HEK293T (cell line): ENCODE measurements around the gene SLC17A7.

Experiments
- ARNT ChIP-seq: fragments of 450-650 bp; IDR thresholded peaks from 2 replicates; pipeline ENCODE4 v1.6.1; 2017; ENCODE audit warnings: mild to moderate bottlenecking
- BHLHE40 ChIP-seq: fragments of 450-650 bp; IDR thresholded peaks from 2 replicates; pipeline ENCODE4 v1.6.1; 2016; ENCODE audit warnings: mild to moderate bottlenecking, moderate library complexity, borderline replicate concordance
- FOXA1 ChIP-seq: fragments of 450-650 bp; IDR thresholded peaks from 2 replicates; pipeline ENCODE4 v1.6.1; 2016; ENCODE audit warnings: mild to moderate bottlenecking
- FOXM1 ChIP-seq: fragments of 450-650 bp; IDR thresholded peaks from 2 replicates; pipeline ENCODE4 v1.6.1; 2017; ENCODE audit warnings: mild to moderate bottlenecking, borderline replicate concordance
- HDGF ChIP-seq: fragments of 450-650 bp; IDR thresholded peaks from 2 replicates; pipeline ENCODE4 v1.6.1; 2017; ENCODE audit warnings: antibody characterized with exemption, borderline replicate concordance
- LEF1 ChIP-seq: fragments of 450-650 bp; IDR thresholded peaks from 2 replicates; pipeline ENCODE4 v1.6.1; 2017; ENCODE audit warnings: mild to moderate bottlenecking, borderline replicate concordance
- SP1 ChIP-seq: fragments of 450-650 bp; IDR thresholded peaks from 2 replicates; pipeline ENCODE4 v1.6.1; 2017
- SUZ12 ChIP-seq: fragments of 450-650 bp; IDR thresholded peaks from 2 replicates; pipeline ENCODE4 v1.6.1; 2016; ENCODE audit warnings: mild to moderate bottlenecking
- TARDBP ChIP-seq: fragments of 450-650 bp; IDR thresholded peaks from 2 replicates; pipeline ENCODE4 v1.6.1; 2016

DNA sequence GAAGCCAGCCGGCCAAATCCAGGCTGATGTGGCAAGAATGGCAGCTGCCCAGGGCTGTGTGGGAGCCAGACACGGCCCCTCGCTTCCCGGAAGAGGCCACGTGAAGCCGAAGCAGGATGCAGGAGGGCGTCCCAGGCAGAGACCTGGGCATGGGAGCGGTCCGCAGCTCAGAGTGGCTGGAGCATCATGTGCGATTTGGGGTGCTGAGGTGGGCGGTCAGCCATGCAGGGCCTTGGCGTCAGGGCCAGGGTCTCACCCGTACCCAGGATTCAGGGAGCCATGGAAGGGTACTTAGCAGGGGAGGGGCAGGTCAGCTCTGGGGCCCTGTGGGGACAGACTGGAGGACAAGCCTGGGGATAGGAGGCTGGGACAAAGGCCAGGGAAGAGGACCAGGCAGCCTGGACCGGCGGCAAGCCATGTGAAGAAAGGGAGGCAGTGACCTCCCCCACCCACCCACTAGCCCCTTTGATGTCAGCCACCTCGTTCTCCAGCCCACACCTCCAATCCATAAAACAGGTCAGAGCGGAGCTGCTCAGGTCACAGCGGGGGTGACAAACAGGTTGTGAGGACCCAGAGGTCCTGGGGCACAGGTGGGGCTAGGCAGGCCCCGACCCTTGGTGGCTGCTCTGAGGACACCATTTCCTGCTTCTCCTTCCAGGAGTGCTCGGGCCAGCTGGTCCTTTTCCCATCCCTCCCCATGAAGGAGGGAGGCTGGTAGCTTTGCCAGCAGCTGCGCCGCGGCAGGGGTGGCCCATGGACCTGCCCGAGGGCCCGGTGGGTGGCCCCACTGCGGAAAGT, 51.0 kb downstream of the SLC17A7 start:
- no peak for TF ChIP-seq FOXA1
- TF ChIP-seq FOXM1: no peak
- TF ChIP-seq SP1: no peak
- no peak for TF ChIP-seq HDGF
- TF ChIP-seq TARDBP: no peak
- TF ChIP-seq LEF1: no peak
- no peak for TF ChIP-seq BHLHE40
- TF ChIP-seq ARNT: no peak
- no peak for TF ChIP-seq SUZ12
